Hippocampal formation (tissue), 2 donors: ENCODE results near the gene MYL9.

Experiments
- DNase-seq, 2 donors: peaks; one replicate each; lab custom pipeline; 2025; lab: John Stamatoyannopoulos, UW

The MYL9 gene

GRCh38 chr20:36526521-36527011, 14.8 kb upstream of the MYL9 start:
- DNase-seq = no peak

GRCh38 chr20:36527331-36528125, 13.8 kb upstream of the MYL9 start:
- DNase-seq = no peak

DNA sequence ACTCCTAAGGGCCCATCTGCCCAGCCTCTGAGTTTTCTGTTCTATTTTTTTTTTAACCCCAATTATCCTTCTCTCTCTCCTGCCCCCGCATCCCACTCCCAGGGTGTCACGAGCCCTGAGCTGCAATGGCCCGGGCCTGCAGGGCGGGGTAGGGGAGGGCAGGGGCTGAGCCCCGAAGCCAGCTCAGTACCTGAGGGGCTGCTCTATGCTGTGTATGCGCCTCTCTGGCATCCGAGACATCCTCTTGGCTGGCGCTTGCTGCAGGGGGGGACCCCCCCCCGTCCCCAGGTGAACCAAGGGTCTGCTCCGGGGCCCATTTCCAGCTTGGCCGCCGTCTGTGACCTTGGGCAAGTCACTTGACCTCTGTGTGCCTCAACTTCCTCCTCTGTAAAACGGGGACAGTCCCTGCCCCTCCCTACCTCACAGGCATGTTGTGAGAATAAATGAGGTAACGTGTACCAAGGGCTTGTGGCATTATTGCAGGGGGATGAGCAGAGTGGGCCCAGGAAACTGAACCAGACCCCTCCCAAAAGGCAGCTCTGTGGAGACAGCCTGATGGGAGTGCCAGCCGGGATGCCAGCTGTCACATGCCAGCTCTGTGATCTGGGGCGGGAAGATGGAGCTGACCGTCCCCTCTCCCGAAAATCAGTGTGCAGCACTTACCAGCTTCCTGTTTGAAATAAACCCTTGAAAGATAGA, 13.0 kb upstream of the MYL9 start:
- DNase-seq = no peak

DNA sequence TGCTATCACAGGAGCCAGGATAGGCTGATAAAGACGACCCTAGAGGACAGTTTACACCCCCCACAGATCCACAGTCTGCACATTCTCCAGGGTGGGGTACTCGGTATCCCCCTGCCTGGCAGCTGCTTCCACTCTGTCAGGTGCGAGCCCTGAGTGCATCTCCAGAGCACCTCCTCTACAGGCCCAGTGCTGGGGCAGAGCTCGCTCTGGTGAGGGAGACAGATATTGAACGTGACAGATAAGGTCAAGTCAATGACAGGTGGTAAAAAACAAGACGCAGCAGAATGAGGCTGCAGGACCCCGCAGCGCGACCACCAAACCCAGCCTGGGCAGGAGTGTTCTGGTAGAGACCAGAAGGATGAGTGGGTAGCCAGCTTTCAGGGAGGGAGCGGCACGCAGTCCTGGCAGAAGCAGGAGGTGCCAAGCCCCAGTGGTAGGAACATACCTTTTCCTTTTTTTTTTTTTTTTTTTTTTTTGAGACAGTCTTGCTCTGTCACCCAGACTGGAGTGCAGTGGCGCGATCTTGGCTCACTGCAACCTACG, 12.4 kb upstream of the MYL9 start:
- DNase-seq = no peak

DNA sequence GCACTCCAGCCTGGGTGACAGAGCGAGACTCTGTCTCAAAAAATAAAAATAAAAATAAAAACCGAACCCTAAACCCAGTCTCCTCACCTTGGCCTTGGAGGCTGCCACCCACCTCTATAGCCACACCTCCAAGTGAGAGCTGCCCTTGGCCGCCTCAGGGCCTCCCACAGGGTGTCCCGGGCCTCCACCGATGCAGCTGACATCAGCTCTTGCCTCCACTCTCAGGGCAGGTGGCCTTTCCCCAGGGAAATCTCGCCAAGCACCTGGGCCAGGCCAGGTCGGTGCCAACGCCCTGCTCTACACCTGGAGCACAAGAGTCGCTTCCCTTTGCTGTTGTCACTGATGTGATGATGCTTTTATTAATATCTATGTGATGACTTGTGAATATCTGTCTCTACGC, 8.9 kb upstream of the MYL9 start:
- no peak for DNase-seq

- no peak for DNase-seq
Measured at GRCh38 chr20:36532822-36533221, 8.5 kb upstream of the MYL9 start.

- no peak for DNase-seq
Measured at GRCh38 chr20:36538026-36538722, 3.1 kb upstream of the MYL9 start.

- DNase-seq = no peak
Measured at GRCh38 chr20:36540551-36541211, 638 bp upstream of the MYL9 start.

DNA sequence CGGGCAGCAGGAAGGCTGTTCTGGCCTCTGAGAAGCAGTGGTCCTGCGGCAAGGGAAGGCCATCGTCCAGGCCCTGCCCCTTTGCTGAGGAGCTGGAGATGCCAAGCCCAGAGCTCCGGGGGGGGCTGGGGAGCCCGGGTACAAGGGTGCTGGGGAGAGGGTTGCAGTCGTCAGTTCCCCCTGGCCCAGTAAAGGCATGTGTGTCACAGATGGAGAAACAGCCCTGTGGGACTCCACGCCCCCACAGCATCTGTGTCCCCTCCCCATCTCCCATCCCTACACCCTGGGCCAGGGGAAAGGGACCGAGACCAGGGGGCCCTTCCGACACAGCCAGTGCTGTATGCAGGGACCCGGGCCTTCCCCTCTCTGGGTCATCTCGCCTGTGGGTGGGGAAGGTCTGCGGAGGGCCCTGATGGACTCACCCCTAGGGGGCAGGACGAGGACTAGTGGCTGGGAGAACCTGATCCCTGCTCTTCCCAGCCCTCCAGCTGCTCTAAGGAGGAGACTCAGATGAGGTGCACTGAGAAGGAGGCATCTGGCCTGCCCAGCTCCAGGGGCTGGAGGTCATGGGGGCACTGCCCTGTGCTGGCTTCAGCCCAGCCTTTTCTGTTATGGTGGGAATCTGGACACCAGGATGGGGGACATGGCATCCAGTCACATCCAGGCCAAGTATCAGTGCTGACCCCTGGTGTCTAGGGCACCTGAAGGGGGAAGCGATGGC, 609 bp downstream of the MYL9 start:
- no peak for DNase-seq

GRCh38 chr20:36542516-36543183, 1.3 kb downstream of the MYL9 start:
- DNase-seq = no peak

- no peak for DNase-seq
Measured at GRCh38 chr20:36543184-36544133, 2.1 kb downstream of the MYL9 start.

- DNase-seq = no peak
Measured at GRCh38 chr20:36544134-36545018, 3.1 kb downstream of the MYL9 start.

GRCh38 chr20:36546111-36546736, 4.9 kb downstream of the MYL9 start:
- no peak for DNase-seq

DNA sequence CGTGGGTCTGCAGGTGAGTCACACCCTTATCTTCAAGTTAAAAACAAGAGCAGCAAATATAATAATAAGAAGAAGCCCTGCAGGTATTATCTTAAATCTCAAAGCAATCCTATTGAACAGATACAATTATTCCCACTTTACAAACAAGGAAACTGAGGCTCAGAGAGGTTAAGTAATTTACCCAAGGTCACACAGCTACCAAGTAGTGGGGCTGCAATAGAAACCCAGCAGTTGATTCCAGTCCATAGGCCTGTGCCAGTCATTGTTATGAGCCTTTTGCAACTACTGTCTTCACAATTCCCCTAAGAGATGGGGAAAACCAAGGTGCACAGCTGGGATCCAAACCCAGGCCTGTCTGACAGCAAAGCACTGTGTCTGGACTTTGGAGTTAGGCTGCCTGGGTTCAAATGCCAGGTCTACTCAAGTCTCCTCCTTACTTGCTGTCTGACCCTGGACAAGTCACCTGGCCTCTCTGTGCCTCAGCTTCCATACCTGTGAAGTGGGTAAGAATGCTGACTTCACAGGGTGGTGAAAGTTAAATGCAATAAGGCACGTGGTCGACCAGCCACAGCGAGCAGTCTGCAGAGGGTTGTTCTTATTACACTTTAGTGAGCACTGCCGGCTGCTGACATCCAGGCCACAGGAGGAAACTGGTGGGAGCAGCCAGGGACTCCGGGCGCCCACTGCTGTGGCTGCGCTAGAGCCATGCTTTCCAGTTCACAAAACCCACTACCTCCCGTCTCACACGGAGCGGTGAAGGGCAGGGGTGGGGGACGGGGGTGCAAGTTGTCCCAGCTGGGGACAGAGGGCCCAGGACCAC, 6.1 kb downstream of the MYL9 start:
- DNase-seq = no peak

DNA sequence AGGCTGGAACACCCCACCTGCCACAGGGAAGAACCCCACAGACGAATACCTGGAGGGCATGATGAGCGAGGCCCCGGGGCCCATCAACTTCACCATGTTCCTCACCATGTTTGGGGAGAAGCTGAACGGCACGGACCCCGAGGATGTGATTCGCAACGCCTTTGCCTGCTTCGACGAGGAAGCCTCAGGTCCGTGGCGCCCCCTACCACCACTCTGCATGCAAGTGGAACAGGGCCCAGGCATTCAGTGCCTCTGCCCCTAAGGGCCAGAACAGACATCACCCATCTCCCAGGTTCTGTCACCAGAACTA, 6.6 kb downstream of the MYL9 start:
- DNase-seq = no peak

GRCh38 chr20:36548704-36549627, 7.6 kb downstream of the MYL9 start:
- DNase-seq = no peak
